ENCODE measurements around the gene DHCR7.

DNA sequence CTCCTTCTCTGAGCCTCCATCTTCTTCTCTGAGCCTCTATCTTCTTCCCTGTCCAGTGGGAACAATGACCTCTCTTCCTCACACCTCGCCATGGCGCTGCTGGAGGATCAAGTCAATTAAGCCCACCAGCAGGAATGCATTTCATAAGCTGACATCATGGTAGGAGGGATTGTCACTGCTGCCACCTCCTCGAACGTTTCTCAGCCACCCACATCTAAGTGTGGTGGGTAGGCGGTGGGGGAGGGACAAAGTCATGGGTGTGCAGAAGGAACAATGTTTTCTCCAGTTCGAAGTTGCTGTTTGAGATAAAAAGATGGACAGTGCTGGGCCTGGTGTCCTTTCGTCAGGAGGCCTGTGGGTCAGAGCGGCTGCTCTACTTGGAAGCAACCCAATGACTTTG, 44.0 kb downstream of the DHCR7 start:
- TF ChIP-seq, protein P1, sequence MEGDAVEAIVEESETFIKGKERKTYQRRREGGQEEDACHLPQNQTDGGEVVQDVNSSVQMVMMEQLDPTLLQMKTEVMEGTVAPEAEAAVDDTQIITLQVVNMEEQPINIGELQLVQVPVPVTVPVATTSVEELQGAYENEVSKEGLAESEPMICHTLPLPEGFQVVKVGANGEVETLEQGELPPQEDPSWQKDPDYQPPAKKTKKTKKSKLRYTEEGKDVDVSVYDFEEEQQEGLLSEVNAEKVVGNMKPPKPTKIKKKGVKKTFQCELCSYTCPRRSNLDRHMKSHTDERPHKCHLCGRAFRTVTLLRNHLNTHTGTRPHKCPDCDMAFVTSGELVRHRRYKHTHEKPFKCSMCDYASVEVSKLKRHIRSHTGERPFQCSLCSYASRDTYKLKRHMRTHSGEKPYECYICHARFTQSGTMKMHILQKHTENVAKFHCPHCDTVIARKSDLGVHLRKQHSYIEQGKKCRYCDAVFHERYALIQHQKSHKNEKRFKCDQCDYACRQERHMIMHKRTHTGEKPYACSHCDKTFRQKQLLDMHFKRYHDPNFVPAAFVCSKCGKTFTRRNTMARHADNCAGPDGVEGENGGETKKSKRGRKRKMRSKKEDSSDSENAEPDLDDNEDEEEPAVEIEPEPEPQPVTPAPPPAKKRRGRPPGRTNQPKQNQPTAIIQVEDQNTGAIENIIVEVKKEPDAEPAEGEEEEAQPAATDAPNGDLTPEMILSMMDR (conservative IDR thresholded peaks at IDR 0.05 in 1 of 2, IDR thresholded peaks at IDR 0.05 in 1 of 2; ENCODE audit: low read depth in 1 of 2, low read length in 2 of 2): no peak
- no peak for TF ChIP-seq EZH2 (IDR thresholded peaks at IDR 0.05; ENCODE audit: low read length, missing control alignments)

Measured in fibroblast of lung (primary cell).